ENCODE results near the gene SPOCK2. TPM values are rescaled to one million over a fixed set of nuclear protein-coding genes. Genes with fewer than 3 reads are reported as not detected.

The SPOCK2 gene
- total and polyA plus RNA-seq, 4 donors: 24.1 to 103 (median 60.1) TPM

DNA sequence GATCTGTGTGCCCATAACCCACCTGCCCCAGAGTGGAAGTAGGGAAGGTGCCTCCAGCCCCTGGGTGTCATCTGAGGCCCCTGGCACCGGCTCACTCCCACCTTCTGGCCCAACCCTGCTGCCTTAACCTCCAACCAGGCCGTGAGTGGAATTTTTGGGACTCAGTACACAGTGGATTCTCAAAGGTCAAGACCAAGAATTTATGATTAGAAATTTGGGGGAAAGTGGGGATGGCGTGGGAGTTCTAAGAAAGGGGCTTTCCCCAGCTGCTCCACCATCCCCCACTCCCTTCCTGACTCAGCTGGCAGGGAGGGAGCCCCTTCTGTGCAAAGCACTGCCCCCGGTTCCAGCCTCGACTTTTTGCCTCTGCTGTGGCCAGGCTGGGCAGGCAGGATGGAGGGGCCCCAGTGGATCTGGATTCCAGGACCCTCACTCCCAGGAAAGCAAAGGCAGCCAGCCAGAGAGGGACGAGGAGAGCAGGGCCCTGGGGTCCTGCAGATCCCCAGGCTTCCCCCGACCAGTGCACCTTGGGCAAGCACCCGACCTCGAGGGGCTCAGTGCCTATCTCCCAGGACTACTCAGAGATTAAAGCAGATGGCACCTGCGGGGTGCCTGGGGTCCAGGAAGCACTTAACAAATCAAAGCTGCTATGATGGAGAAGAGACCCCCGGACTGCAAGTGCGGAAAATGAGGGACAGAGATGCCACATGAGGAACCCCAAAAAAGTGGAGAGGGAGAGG lies 12.8 kb downstream of the SPOCK2 start:
- DNase-seq: no peak
- no peaks in the 10 kb centered on the region for H3K27me3 ChIP-seq (ENCODE audit: control insufficient read depth in 3 of 3, insufficient read depth in 3 of 3, low read length in 2 of 3)
- H3K4me3 ChIP-seq: no peak overlapping the region
- H3K9me3 ChIP-seq (ENCODE audit: control insufficient read depth in 4 of 4, insufficient read depth in 3 of 4, low read length in 3 of 4): no peaks in the 10 kb centered on the region
- H3K9ac ChIP-seq (ENCODE audit: insufficient read depth in 1 of 2, low read length in 2 of 2): no peak overlapping the region
- H3K36me3 ChIP-seq (ENCODE audit: control insufficient read depth in 4 of 4, insufficient read depth in 4 of 4, low read length in 4 of 4): peaks cover 0 to 5% (median 0%) of the 10 kb centered on the region in 4 donors
- WGBS, 2 donors: 73 to 88% methylated on average over 12 of the region's 12 CpGs
- H3K4me1 ChIP-seq (ENCODE audit: control insufficient read depth in 5 of 5, insufficient read depth in 5 of 5, low read length in 5 of 5): peaks cover 0 to 13% (median 2%) of the 10 kb centered on the region in 5 donors
- H3K27ac ChIP-seq (ENCODE audit: low read depth in 1 of 2, low read length in 1 of 2): no peak overlapping the region
- no peak for TF ChIP-seq CTCF (IDR thresholded peaks at IDR 0.05; ENCODE audit: control extremely low read depth, extremely low read depth)
- ATAC-seq (ENCODE audit: insufficient read depth, low FRiP score): no peak

- no peak overlapping the region for H3K9ac ChIP-seq (ENCODE audit: insufficient read depth in 1 of 2, low read length in 2 of 2)
- H3K36me3 ChIP-seq (ENCODE audit: control insufficient read depth in 4 of 4, insufficient read depth in 4 of 4, low read length in 4 of 4): peaks cover 0 to 7% (median 0%) of the 10 kb centered on the region in 4 donors
- peaks cover 0 to 11% (median 2%) of the 10 kb centered on the region in 5 donors for H3K4me1 ChIP-seq (ENCODE audit: control insufficient read depth in 5 of 5, insufficient read depth in 5 of 5, low read length in 5 of 5)
- no peaks in the 10 kb centered on the region for H3K9me3 ChIP-seq (ENCODE audit: control insufficient read depth in 4 of 4, insufficient read depth in 3 of 4, low read length in 3 of 4)
- TF ChIP-seq CTCF (IDR thresholded peaks at IDR 0.05; ENCODE audit: control extremely low read depth, extremely low read depth): no peak
- no peaks in the 10 kb centered on the region for H3K27me3 ChIP-seq (ENCODE audit: control insufficient read depth in 3 of 3, insufficient read depth in 3 of 3, low read length in 2 of 3)
- 77 to 79% methylated on average over 18 of the region's 18 CpGs for WGBS, 2 donors
- H3K27ac ChIP-seq (ENCODE audit: low read depth in 1 of 2, low read length in 1 of 2): no peak overlapping the region
- ATAC-seq (ENCODE audit: insufficient read depth, low FRiP score) (no peak), DNase-seq (no peak)
- H3K4me3 ChIP-seq: no peak overlapping the region
Observed at GRCh38 chr10:72074574-72075375, 13.6 kb downstream of the SPOCK2 start.

DNA sequence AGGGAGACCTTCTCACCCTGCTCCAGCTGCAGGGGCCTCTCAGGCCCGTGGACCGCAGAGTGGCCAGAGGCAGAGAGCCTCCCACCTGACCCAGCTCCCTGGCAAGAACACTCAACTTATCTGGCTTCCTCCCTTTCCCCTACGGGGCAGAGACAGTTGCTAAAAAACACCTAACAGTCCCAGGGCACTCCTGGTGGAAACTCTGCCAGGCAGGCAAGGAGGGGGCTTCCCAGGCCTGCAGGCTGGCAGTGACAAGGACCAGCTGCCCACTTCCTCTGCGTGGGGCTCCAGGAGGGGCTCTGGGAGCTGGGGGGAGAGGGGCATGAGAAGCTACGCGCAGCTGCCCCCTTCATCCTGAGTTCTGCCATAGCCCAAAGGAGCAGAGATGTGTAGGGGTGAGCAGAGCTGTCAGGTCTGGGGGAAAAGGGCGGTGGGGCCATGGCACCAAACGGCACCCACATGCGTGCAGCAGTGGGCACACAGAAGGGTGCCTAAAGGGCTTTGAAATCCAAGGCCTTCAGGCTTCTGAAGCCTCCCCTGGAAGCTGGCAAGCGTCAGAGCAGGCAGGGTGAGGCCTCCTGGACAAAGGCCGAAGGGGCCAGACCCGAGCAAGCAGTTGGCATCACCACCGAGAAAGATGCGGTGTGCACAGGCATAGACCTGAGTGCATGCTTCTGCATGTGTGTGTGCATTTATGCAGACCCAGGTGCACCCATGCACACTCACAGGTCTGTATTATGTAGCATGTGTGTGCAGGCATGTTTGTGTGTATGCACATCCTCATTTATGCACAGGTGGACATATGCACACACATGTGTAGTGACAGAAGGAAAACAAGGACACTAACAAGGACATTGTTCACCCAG lies 14.4 kb downstream of the SPOCK2 start:
- whole genome bisulfite sequencing, 2 donors: 66 to 69% methylated on average over 14 of the region's 14 CpGs
- peaks cover 0 to 10% (median 2%) of the 10 kb centered on the region in 5 donors for H3K4me1 ChIP-seq (ENCODE audit: control insufficient read depth in 5 of 5, insufficient read depth in 5 of 5, low read length in 5 of 5)
- DNase-seq: no peak

More for the DNA sequence above, 14.4 kb downstream of the SPOCK2 start:
- Histone ChIP-seq H3K4me3 (no peak overlapping the region), H3K9ac (ENCODE audit: insufficient read depth in 1 of 2, low read length in 2 of 2) (no peak overlapping the region), H3K27ac (ENCODE audit: low read depth in 1 of 2, low read length in 1 of 2) (no peak overlapping the region), H3K36me3 (ENCODE audit: control insufficient read depth in 4 of 4, insufficient read depth in 4 of 4, low read length in 4 of 4) (peaks cover 0 to 7% (median 0%) of the 10 kb centered on the region in 4 donors), H3K9me3 (ENCODE audit: control insufficient read depth in 4 of 4, insufficient read depth in 3 of 4, low read length in 3 of 4) (no peaks in the 10 kb centered on the region), H3K27me3 (ENCODE audit: control insufficient read depth in 3 of 3, insufficient read depth in 3 of 3, low read length in 2 of 3) (no peaks in the 10 kb centered on the region)
- no peak for TF ChIP-seq CTCF (IDR thresholded peaks at IDR 0.05; ENCODE audit: control extremely low read depth, extremely low read depth)
- ATAC-seq (ENCODE audit: insufficient read depth, low FRiP score): no peak
